ENCODE measurements around the gene CDH5.

The CDH5 gene

GRCh38 chr16:66386629-66387622, 20.4 kb downstream of the CDH5 start:
- H3K9me3 ChIP-seq (ENCODE audit: control extremely low read depth in 1 of 5, control insufficient read depth in 4 of 5, insufficient read depth in 2 of 5, low read depth in 1 of 5, low read length in 4 of 5) = no peaks in the 10 kb centered on the region
- no peak for DNase-seq
- H3K4me1 ChIP-seq (ENCODE audit: control extremely low read depth in 1 of 4, control insufficient read depth in 4 of 4, insufficient read depth in 4 of 4, low read length in 3 of 4) = no peaks in the 10 kb centered on the region
- ChIA-PET POLR2A (no interaction called here), CTCF (interaction anchor here (1.5 to 1.7 kb wide), 2 partner anchors 16 to 24 kb away, joined by 4 to 7 read pairs; no protein-coding TSS in a partner anchor)
- H3K36me3 ChIP-seq (ENCODE audit: control insufficient read depth in 4 of 4, insufficient read depth in 4 of 4, low read length in 3 of 4) = no peaks in the 10 kb centered on the region
- no peak overlapping the region for H3K27ac ChIP-seq (ENCODE audit: insufficient read depth in 1 of 2, low read depth in 1 of 2, low read length in 2 of 2, poor library complexity in 1 of 2, severe bottlenecking in 2 of 2)
- WGBS (ENCODE audit: insufficient coverage) = 94% methylated on average over 19 of the region's 20 CpGs
- H3K27me3 ChIP-seq (replicated peaks in 2 of 5; ENCODE audit: control insufficient read depth in 4 of 5, insufficient read depth in 5 of 5, low read length in 4 of 5) = no peaks in the 10 kb centered on the region
- no peak overlapping the region for H3K4me3 ChIP-seq (ENCODE audit: control insufficient read depth in 1 of 7, extremely low read depth in 1 of 7, insufficient read depth in 4 of 7, low read depth in 2 of 7, low read length in 6 of 7)

GRCh38 chr16:66387817-66388332, 21.4 kb downstream of the CDH5 start:
- H3K36me3 ChIP-seq (ENCODE audit: control insufficient read depth in 4 of 4, insufficient read depth in 4 of 4, low read length in 3 of 4) = no peaks in the 10 kb centered on the region
- no peak for DNase-seq
- H3K27ac ChIP-seq (ENCODE audit: insufficient read depth in 1 of 2, low read depth in 1 of 2, low read length in 2 of 2, poor library complexity in 1 of 2, severe bottlenecking in 2 of 2) = no peak overlapping the region
- CTCF ChIA-PET = interaction anchor here (1.0 kb wide), 1 partner anchor 17 kb away, joined by 3 read pairs; no protein-coding TSS in a partner anchor
- no peak overlapping the region for H3K4me3 ChIP-seq (ENCODE audit: control insufficient read depth in 1 of 7, extremely low read depth in 1 of 7, insufficient read depth in 4 of 7, low read depth in 2 of 7, low read length in 6 of 7)
- POLR2A ChIA-PET = no interaction called here
- peaks cover 0 to 4% (median 0%) of the 10 kb centered on the region in 4 experiments for H3K4me1 ChIP-seq (ENCODE audit: control extremely low read depth in 1 of 4, control insufficient read depth in 4 of 4, insufficient read depth in 4 of 4, low read length in 3 of 4)
- H3K27me3 ChIP-seq (replicated peaks in 2 of 5; ENCODE audit: control insufficient read depth in 4 of 5, insufficient read depth in 5 of 5, low read length in 4 of 5) = no peaks in the 10 kb centered on the region
- no peaks in the 10 kb centered on the region for H3K9me3 ChIP-seq (ENCODE audit: control extremely low read depth in 1 of 5, control insufficient read depth in 4 of 5, insufficient read depth in 2 of 5, low read depth in 1 of 5, low read length in 4 of 5)
- WGBS (ENCODE audit: insufficient coverage) = 40% methylated on average over 1 of the region's 2 CpGs

GRCh38 chr16:66388350-66389139, 22.1 kb downstream of the CDH5 start:
- 100% methylated on average over 4 of the region's 6 CpGs for whole genome bisulfite sequencing (ENCODE audit: insufficient coverage)
- POLR2A ChIA-PET = no interaction called here
- H3K36me3 ChIP-seq (ENCODE audit: control insufficient read depth in 4 of 4, insufficient read depth in 4 of 4, low read length in 3 of 4) = no peaks in the 10 kb centered on the region

GRCh38 chr16:66389256-66390176, 23.0 kb downstream of the CDH5 start:
- Histone ChIP-seq H3K9me3 (ENCODE audit: control extremely low read depth in 1 of 5, control insufficient read depth in 4 of 5, insufficient read depth in 2 of 5, low read depth in 1 of 5, low read length in 4 of 5) (no peaks in the 10 kb centered on the region), H3K27me3 (replicated peaks in 2 of 5; ENCODE audit: control insufficient read depth in 4 of 5, insufficient read depth in 5 of 5, low read length in 4 of 5) (no peaks in the 10 kb centered on the region), H3K36me3 (ENCODE audit: control insufficient read depth in 4 of 4, insufficient read depth in 4 of 4, low read length in 3 of 4) (no peaks in the 10 kb centered on the region), H3K4me1 (ENCODE audit: control extremely low read depth in 1 of 4, control insufficient read depth in 4 of 4, insufficient read depth in 4 of 4, low read length in 3 of 4) (peaks cover 0 to 4% (median 0%) of the 10 kb centered on the region in 4 experiments), H3K4me3 (ENCODE audit: control insufficient read depth in 1 of 7, extremely low read depth in 1 of 7, insufficient read depth in 4 of 7, low read depth in 2 of 7, low read length in 6 of 7) (no peak overlapping the region), H3K27ac (ENCODE audit: insufficient read depth in 1 of 2, low read depth in 1 of 2, low read length in 2 of 2, poor library complexity in 1 of 2, severe bottlenecking in 2 of 2) (no peak overlapping the region)
- WGBS (ENCODE audit: insufficient coverage) = over 99% methylated on average over 12 of the region's 13 CpGs
- ChIA-PET POLR2A (no interaction called here), CTCF (no interaction called here)
- DNase-seq = no peak

More at GRCh38 chr16:66388350-66389139, 22.1 kb downstream of the CDH5 start:
- no peaks in the 10 kb centered on the region for H3K9me3 ChIP-seq (ENCODE audit: control extremely low read depth in 1 of 5, control insufficient read depth in 4 of 5, insufficient read depth in 2 of 5, low read depth in 1 of 5, low read length in 4 of 5)
- H3K4me1 ChIP-seq (ENCODE audit: control extremely low read depth in 1 of 4, control insufficient read depth in 4 of 4, insufficient read depth in 4 of 4, low read length in 3 of 4) = peaks cover 0 to 4% (median 0%) of the 10 kb centered on the region in 4 experiments
- DNase-seq = no peak
- no peak overlapping the region for H3K27ac ChIP-seq (ENCODE audit: insufficient read depth in 1 of 2, low read depth in 1 of 2, low read length in 2 of 2, poor library complexity in 1 of 2, severe bottlenecking in 2 of 2)
- H3K4me3 ChIP-seq (ENCODE audit: control insufficient read depth in 1 of 7, extremely low read depth in 1 of 7, insufficient read depth in 4 of 7, low read depth in 2 of 7, low read length in 6 of 7) = no peak overlapping the region
- H3K27me3 ChIP-seq (replicated peaks in 2 of 5; ENCODE audit: control insufficient read depth in 4 of 5, insufficient read depth in 5 of 5, low read length in 4 of 5) = no peaks in the 10 kb centered on the region
- CTCF ChIA-PET = interaction anchor here (1.0 kb wide), 1 partner anchor 16 kb away, joined by 3 read pairs; no protein-coding TSS in a partner anchor

- POLR2A ChIA-PET = no interaction called here
- Histone ChIP-seq H3K27me3 (replicated peaks in 2 of 5; ENCODE audit: control insufficient read depth in 4 of 5, insufficient read depth in 5 of 5, low read length in 4 of 5) (no peaks in the 10 kb centered on the region), H3K4me3 (ENCODE audit: control insufficient read depth in 1 of 7, extremely low read depth in 1 of 7, insufficient read depth in 4 of 7, low read depth in 2 of 7, low read length in 6 of 7) (no peak overlapping the region), H3K36me3 (ENCODE audit: control insufficient read depth in 4 of 4, insufficient read depth in 4 of 4, low read length in 3 of 4) (no peaks in the 10 kb centered on the region), H3K9me3 (ENCODE audit: control extremely low read depth in 1 of 5, control insufficient read depth in 4 of 5, insufficient read depth in 2 of 5, low read depth in 1 of 5, low read length in 4 of 5) (no peaks in the 10 kb centered on the region), H3K4me1 (ENCODE audit: control extremely low read depth in 1 of 4, control insufficient read depth in 4 of 4, insufficient read depth in 4 of 4, low read length in 3 of 4) (peaks cover 0 to 4% (median 0%) of the 10 kb centered on the region in 4 experiments), H3K27ac (ENCODE audit: insufficient read depth in 1 of 2, low read depth in 1 of 2, low read length in 2 of 2, poor library complexity in 1 of 2, severe bottlenecking in 2 of 2) (no peak overlapping the region)
- WGBS (ENCODE audit: insufficient coverage) = 99% methylated on average over 11 of the region's 14 CpGs
- CTCF ChIA-PET = no interaction called here
- no peak for DNase-seq
These were observed 24.0 kb downstream of the CDH5 start for GRCh38 chr16:66390346-66391108.
